ENCODE results near the gene CCSER1.

- TF ChIP-seq CTCF (IDR thresholded peaks at IDR 0.05): no peak
- TF ChIP-seq POLR2A (IDR thresholded peaks at IDR 0.05): no peak
- no peak for TF ChIP-seq EP300 (IDR thresholded peaks at IDR 0.05)
Measured at GRCh38 chr4:91288702-91289311, 1161.6 kb downstream of the CCSER1 start.
